B cell (primary cell): Measurements from ENCODE around the gene ITPRIPL2. TPM values are rescaled to one million over a fixed set of nuclear protein-coding genes. Genes with fewer than 3 reads are reported as not detected.

Experiments
- ATAC-seq: fragments of 200-7000 bp; cut with Tn5 transposase; one replicate; pipeline ENCODE4 v1.10.0; 2021; ENCODE audit warnings: low read depth, mild to moderate bottlenecking, moderate number of reproducible peaks, moderate library complexity
- CTCF ChIA-PET: fragments of 350-600 bp; sonication (Branson Sonifier 250); formaldehyde crosslinking; loops from one replicate; lab custom pipeline; 2021; ENCODE audit warnings: antibody characterized with exemption, inconsistent platforms; lab: Charles Lee
- POLR2A ChIA-PET: fragments of 350-600 bp; sonication (Branson Sonifier 250); formaldehyde crosslinking; loops from one replicate; lab custom pipeline; 2021; ENCODE audit warnings: antibody characterized with exemption; lab: Charles Lee
- DNase-seq: peaks from one replicate; pipeline ENCODE4 v3.0.0; 2013
- H2AFZ ChIP-seq: 2 replicates; pipeline ENCODE4 v1.6.1; 2012; ENCODE audit warnings: mild to moderate bottlenecking, low read depth, low read length; ENCODE audit not compliant: insufficient read depth, poor library complexity, severe bottlenecking
- H3K27ac ChIP-seq, 2 donors: 1 replicate in 1 of 2; 2 replicates in 1 of 2; pipeline ENCODE4 v1.5.1; 2012 to 2013; ENCODE audit warnings: low read length in 2 of 2, mild to moderate bottlenecking in 2 of 2, moderate library complexity in 1 of 2
- H3K27me3 ChIP-seq, 4 experiments: fragments of 200-600 bp in 1 of 4; sonication (generic) in 1 of 4; replicated peaks in 1 of 4; 1 replicate in 2 of 4; 2 replicates in 2 of 4; pipeline versions ENCODE4 v1.6.1 to v1.7.0; 2013 to 2016; ENCODE audit warnings: low read length in 3 of 4, mild to moderate bottlenecking in 2 of 4, mixed read lengths in 1 of 4, moderate library complexity in 1 of 4; ENCODE audit not compliant: insufficient read depth in 4 of 4, control insufficient read depth in 3 of 4; ENCODE audit errors: control extremely low read depth in 1 of 4
- H3K36me3 ChIP-seq, 2 experiments: replicated peaks in 1 of 2; 1 replicate in 1 of 2; 2 replicates in 1 of 2; pipeline versions ENCODE4 v1.6.1 to v1.7.1; 2013; ENCODE audit warnings: low read length in 1 of 2; ENCODE audit not compliant: insufficient read depth in 2 of 2, control insufficient read depth in 1 of 2; ENCODE audit errors: control extremely low read depth in 1 of 2, extremely low read depth in 1 of 2
- H3K4me1 ChIP-seq, 2 donors: fragments of 200-600 bp in 1 of 2; sonication (generic) in 1 of 2; 1 replicate in 1 of 2; 2 replicates in 1 of 2; pipeline versions ENCODE4 v1.5.1 to v1.6.1; 2013 to 2017; ENCODE audit warnings: low read length in 2 of 2; ENCODE audit not compliant: control insufficient read depth in 2 of 2, insufficient read depth in 2 of 2
- H3K4me2 ChIP-seq: replicated peaks from 2 replicates; pipeline ENCODE3; 2012; ENCODE audit warnings: mild to moderate bottlenecking, low read depth, low read length; ENCODE audit not compliant: poor library complexity, severe bottlenecking
- H3K4me3 ChIP-seq, 5 experiments: fragments of 200-600 bp in 1 of 5; sonication (generic) in 1 of 5; 1 replicate in 3 of 5; 2 replicates in 2 of 5; pipeline versions ENCODE4 v1.5.1 to v1.7.0; 2011 to 2016; ENCODE audit warnings: low read length in 4 of 5, mild to moderate bottlenecking in 4 of 5, low read depth in 2 of 5, control low read depth in 1 of 5, moderate library complexity in 1 of 5; ENCODE audit not compliant: insufficient read depth in 1 of 5; ENCODE audit errors: control extremely low read depth in 1 of 5, extremely low read depth in 1 of 5
- H3K79me2 ChIP-seq: fragments of 200-600 bp; sonication (generic); one replicate; pipeline ENCODE4 v1.6.0; 2016; ENCODE audit warnings: low read length; ENCODE audit not compliant: control insufficient read depth, insufficient read depth
- H3K9ac ChIP-seq: fragments of 200-600 bp; sonication (generic); 2 replicates; pipeline ENCODE4 v1.6.1; 2017; ENCODE audit warnings: mild to moderate bottlenecking, low read length, moderate library complexity
- H3K9me3 ChIP-seq, 3 donors: one replicate each; pipeline versions ENCODE4 v1.6.1 to v1.7.1; 2013; ENCODE audit warnings: low read length in 2 of 3; ENCODE audit not compliant: control insufficient read depth in 2 of 3, insufficient read depth in 1 of 3; ENCODE audit errors: control extremely low read depth in 1 of 3
- H4K20me1 ChIP-seq: 2 replicates; pipeline ENCODE4 v1.6.0; 2012; ENCODE audit warnings: mild to moderate bottlenecking, low read length; ENCODE audit not compliant: insufficient read depth, control insufficient read depth, poor library complexity, severe bottlenecking
- H3K27ac Mint-ChIP-seq: one replicate; pipeline ENCODE4 v1.8.0; 2021; ENCODE audit warnings: mixed read lengths
- H3K27me3 Mint-ChIP-seq: one replicate; pipeline ENCODE4 v1.8.0; 2021; ENCODE audit warnings: mixed read lengths
- H3K4me1 Mint-ChIP-seq: one replicate; pipeline ENCODE4 v1.8.0; 2021; ENCODE audit warnings: mixed read lengths
- H3K4me3 Mint-ChIP-seq: one replicate; pipeline ENCODE4 v1.8.0; 2021; ENCODE audit warnings: mixed read lengths
- H3K9me3 Mint-ChIP-seq: one replicate; pipeline ENCODE4 v1.8.0; 2022; ENCODE audit warnings: mixed read lengths; ENCODE audit not compliant: insufficient read depth
- CTCF ChIP-seq: fragments of 200-600 bp; IDR thresholded peaks from one replicate; pipeline ENCODE4 v1.8.0; 2022; ENCODE audit warnings: antibody characterized with exemption, mild to moderate bottlenecking
- EZH2 ChIP-seq: IDR thresholded peaks from 2 replicates; pipeline ENCODE4 v1.6.1; 2012; ENCODE audit warnings: borderline replicate concordance, low read depth, mild to moderate bottlenecking, moderate library complexity, low read length; ENCODE audit not compliant: insufficient read depth, poor library complexity, severe bottlenecking
- WGBS: methylation state at CpG from one replicate; pipeline ENCODE4 v1.1.5; 2013; ENCODE audit warnings: missing lambda C conversion rate; ENCODE audit not compliant: insufficient coverage; 5-methylcytosine and 5-hydroxymethylcytosine counted together
- intact Hi-C: fragments of 100-400 bp; cut with micrococcal nuclease; formaldehyde crosslinking; loops from one replicate; pipeline ENCODE4 v1.10.0; 2022
- polyA plus RNA-seq: library from polyadenylated mRNA; depleted of rRNA; stranded (reverse); fragments of >200 nt; gene quantifications from 2 replicates; pipeline ENCODE4 v1.2.3, GENCODE V29; 2012
- total RNA-seq, 2 donors: library from RNA; stranded (reverse); fragments of 120-200 nt in 1 of 2; gene quantifications; 1 replicate in 1 of 2; 2 replicates in 1 of 2; pipeline versions ENCODE4 v1.2.3 to v1.2.4, GENCODE V29; 2013 to 2022

Gene ITPRIPL2
- total and polyA plus RNA-seq, 2 donors (not counting 1 experiment from before 2014, with no cell fraction given) = 1.1 to 15.4 TPM

- DNase-seq (no peak), ATAC-seq (no peak)
- intact Hi-C loops = no loop called here
- Histone ChIP-seq H3K4me2 (no peak overlapping the region), H4K20me1 (no peaks in the 10 kb centered on the region), H2AFZ (no peak overlapping the region), H3K27me3 (peaks cover 0 to 8% (median under 1%) of the 10 kb centered on the region in 4 experiments), H3K4me3 (no peak overlapping the region), H3K9ac (no peak overlapping the region), H3K27ac (no peak overlapping the region), H3K36me3 (no peaks in the 10 kb centered on the region), H3K9me3 (no peaks in the 10 kb centered on the region), H3K4me1 (no peaks in the 10 kb centered on the region), H3K79me2 (no peaks in the 10 kb centered on the region)
- TF ChIP-seq EZH2 = no peak
- no peak for TF ChIP-seq CTCF
- Mint-ChIP-seq H3K27me3 (peaks cover 12% of the 10 kb centered on the region), H3K9me3 (no peaks in the 10 kb centered on the region), H3K4me1 (no peaks in the 10 kb centered on the region), H3K4me3 (no peak overlapping the region), H3K27ac (no peak overlapping the region)
- ChIA-PET CTCF (interaction anchor here (0.9 kb wide), 1 partner anchor 27 kb away, joined by 3 read pairs; no protein-coding TSS in a partner anchor), POLR2A (no interaction called here)
- 100% methylated on average over 2 of the region's 5 CpGs for WGBS
Observed at GRCh38 chr16:19139436-19140091, 25.8 kb downstream of the ITPRIPL2 start.

GRCh38 chr16:19140396-19140795 lies 26.6 kb downstream of the ITPRIPL2 start:
- Mint-ChIP-seq H3K4me3 (no peak overlapping the region), H3K27me3 (peaks cover 12% of the 10 kb centered on the region), H3K27ac (no peak overlapping the region), H3K4me1 (no peaks in the 10 kb centered on the region), H3K9me3 (no peaks in the 10 kb centered on the region)
- Histone ChIP-seq H3K27me3 (peaks cover 0 to 11% (median under 1%) of the 10 kb centered on the region in 4 experiments), H3K4me1 (no peaks in the 10 kb centered on the region), H3K9ac (no peak overlapping the region), H3K27ac (no peak overlapping the region), H3K36me3 (no peaks in the 10 kb centered on the region), H3K4me3 (no peak overlapping the region), H3K9me3 (no peaks in the 10 kb centered on the region), H3K4me2 (no peak overlapping the region), H4K20me1 (no peaks in the 10 kb centered on the region), H2AFZ (no peak overlapping the region), H3K79me2 (no peaks in the 10 kb centered on the region)
- CTCF ChIA-PET = interaction anchor here (0.9 kb wide), 1 partner anchor 28 kb away, joined by 3 read pairs; no protein-coding TSS in a partner anchor
- ATAC-seq = no peak
- no peak for DNase-seq
- TF ChIP-seq CTCF (no peak), EZH2 (no peak)
- POLR2A ChIA-PET = no interaction called here
- WGBS = no CpG with 5 or more reads among the region's 2 CpGs
- intact Hi-C loops = no loop called here
